ENCODE results near the gene ZNF580. TPM values are rescaled to one million over a fixed set of nuclear protein-coding genes. Genes with fewer than 3 reads are reported as not detected.

ZNF580 gene
- total RNA-seq, 1 experiment from 2014 or later = 22.8 TPM

GRCh38 chr19:55667006-55667381 is 26.2 kb downstream of the ZNF580 start:
- no peak overlapping the region for H3K14ac ChIP-seq (ENCODE audit: insufficient read depth, low read length)
- peak overlapping the region in 1 of 3 experiments; percentile 40; a peak in 1 of 7 replicates for H3K27ac Mint-ChIP-seq
- no peak overlapping the region for H2AK5ac ChIP-seq (ENCODE audit: insufficient read length, low read length)
- no peaks in the 10 kb centered on the region for H3K23me2 ChIP-seq (ENCODE audit: insufficient read length, low read depth, low read length, poor library complexity, severe bottlenecking)
- no peaks in the 10 kb centered on the region for H4K20me1 ChIP-seq (ENCODE audit: control insufficient read depth, insufficient read depth, insufficient read length)
- H3K9me3 Mint-ChIP-seq = no peaks in the 10 kb centered on the region
- no peak for TF ChIP-seq CTCF (conservative IDR thresholded peaks at IDR 0.05)
- H3K4me2 ChIP-seq (ENCODE audit: insufficient read depth, insufficient read length, low read length) = no peak overlapping the region
- no peak overlapping the region for H3K23ac ChIP-seq (ENCODE audit: insufficient read length, low read depth, low read length)
- H3K9ac ChIP-seq (ENCODE audit: extremely low read depth, insufficient read length, low read length) = no peak overlapping the region
- H3K27ac ChIP-seq (ENCODE audit: insufficient read length, low read depth, low read length) = no peak overlapping the region
- H3K4me1 ChIP-seq (ENCODE audit: insufficient read depth, low read length) = no peaks in the 10 kb centered on the region
- no peaks in the 10 kb centered on the region for H3K27me3 Mint-ChIP-seq (ENCODE audit: low read depth)
- no peak overlapping the region for H2BK120ac ChIP-seq (ENCODE audit: low read depth, low read length, poor library complexity, severe bottlenecking)
- no peak overlapping the region for H3K56ac ChIP-seq (ENCODE audit: insufficient read length, low read depth, low read length)
- no peak overlapping the region for H4K8ac ChIP-seq (replicated peaks; ENCODE audit: insufficient read length, low read depth, low read length)
- H2AFZ ChIP-seq (ENCODE audit: low read length) = no peak overlapping the region
- no peak overlapping the region for H2BK20ac ChIP-seq (ENCODE audit: low read depth, low read length, poor library complexity, severe bottlenecking)
- no peak overlapping the region for H3K4me3 Mint-ChIP-seq
- no CpG with 5 or more reads among the region's 4 CpGs for WGBS (ENCODE audit: extremely low coverage, insufficient read length, low lambda C conversion rate)
- H3K18ac ChIP-seq (ENCODE audit: insufficient read length, low read depth, low read length) = no peak overlapping the region
- no peak overlapping the region for H4K91ac ChIP-seq (ENCODE audit: insufficient read length, low read depth, low read length)
- DNase-seq = no peak
- no peak overlapping the region for H3T11ph ChIP-seq (ENCODE audit: low read length)
- H2BK15ac ChIP-seq (ENCODE audit: low read depth, low read length) = no peak overlapping the region
- H3K4me1 Mint-ChIP-seq = peaks cover 14 to 16% of the 10 kb centered on the region in 2 experiments
- H4K5ac ChIP-seq (ENCODE audit: insufficient read length, low read depth, low read length) = no peak overlapping the region
- no peaks in the 10 kb centered on the region for H3K9me3 ChIP-seq (ENCODE audit: control insufficient read depth, low read depth, low read length)
- no peaks in the 10 kb centered on the region for H3K27me3 ChIP-seq (ENCODE audit: insufficient read depth, low read length)
- no peaks in the 10 kb centered on the region for H3K79me1 ChIP-seq (ENCODE audit: insufficient read depth, low read depth, low read length, poor library complexity, severe bottlenecking)
- peaks cover 7% of the 10 kb centered on the region; the same call in 1 of the 2 replicates for H3K79me2 ChIP-seq (ENCODE audit: insufficient read depth, low read length)
- H3K4ac ChIP-seq (ENCODE audit: low read depth, low read length) = no peak overlapping the region
- peaks cover 71 to 91% (median 84%) of the 10 kb centered on the region in 3 experiments for H3K36me3 Mint-ChIP-seq (ENCODE audit: insufficient read depth in 1 of 3, low read depth in 3 of 3)
- no peak overlapping the region for H2BK12ac ChIP-seq (ENCODE audit: insufficient read length, low read depth, low read length)
- no peak overlapping the region for H2BK5ac ChIP-seq (ENCODE audit: insufficient read length, low read length)
